GM03348 (cell line): Measurements from ENCODE around the gene PHACTR1.
"Not testable (repeated sequence)": the region's sequence is repeated elsewhere in the genome, so short reads cannot be mapped to it uniquely, and the experiment has no call there.

ENCODE experiments used
- DNase-seq: peaks from one replicate; pipeline ENCODE4 v3.0.0; 2012; ENCODE audit warnings: low spot score

Gene PHACTR1

GRCh38 chr6:13112921-13113320 lies 396.4 kb downstream of the PHACTR1 start:
- DNase-seq: no peak

GRCh38 chr6:13113376-13113775 lies 396.8 kb downstream of the PHACTR1 start:
- no peak for DNase-seq

GRCh38 chr6:13113981-13114593 lies 397.5 kb downstream of the PHACTR1 start:
- DNase-seq: no peak

- no peak for DNase-seq
These were observed 399.6 kb downstream of the PHACTR1 start for GRCh38 chr6:13116155-13116554.

- DNase-seq: no peak
These were observed 401.0 kb downstream of the PHACTR1 start for GRCh38 chr6:13117570-13117969.

- DNase-seq: no peak
These were observed 403.0 kb downstream of the PHACTR1 start for GRCh38 chr6:13119549-13119948.

GRCh38 chr6:13120483-13121482 lies 404.2 kb downstream of the PHACTR1 start:
- no peak for DNase-seq

GRCh38 chr6:13124131-13124530 lies 407.6 kb downstream of the PHACTR1 start:
- DNase-seq: no peak

GRCh38 chr6:13125841-13126240 lies 409.3 kb downstream of the PHACTR1 start:
- no peak for DNase-seq

- DNase-seq: no peak
These were observed 415.5 kb downstream of the PHACTR1 start for GRCh38 chr6:13131935-13132661.

- not testable (repeated sequence) for DNase-seq
These were observed 417.3 kb downstream of the PHACTR1 start for GRCh38 chr6:13133894-13134293.

- no peak for DNase-seq
These were observed 418.6 kb downstream of the PHACTR1 start for GRCh38 chr6:13135152-13135551.

GRCh38 chr6:13139119-13139518 lies 422.6 kb downstream of the PHACTR1 start:
- no peak for DNase-seq

- DNase-seq: no peak
These were observed 424.4 kb downstream of the PHACTR1 start for GRCh38 chr6:13140980-13141379.

- DNase-seq: no peak
These were observed 424.8 kb downstream of the PHACTR1 start for GRCh38 chr6:13141387-13141786.

GRCh38 chr6:13142611-13143010 lies 426.0 kb downstream of the PHACTR1 start:
- no peak for DNase-seq

GRCh38 chr6:13146442-13146841 lies 429.9 kb downstream of the PHACTR1 start:
- DNase-seq: no peak

- DNase-seq: no peak
These were observed 430.8 kb downstream of the PHACTR1 start for GRCh38 chr6:13147376-13147775.

- no peak for DNase-seq
These were observed 431.2 kb downstream of the PHACTR1 start for GRCh38 chr6:13147782-13148181.

- no peak for DNase-seq
These were observed 436.2 kb downstream of the PHACTR1 start for GRCh38 chr6:13152764-13153163.

GRCh38 chr6:13156381-13156780 lies 439.8 kb downstream of the PHACTR1 start:
- no peak for DNase-seq

- DNase-seq: no peak
These were observed 440.7 kb downstream of the PHACTR1 start for GRCh38 chr6:13157293-13157692.

- DNase-seq: no peak
These were observed 442.7 kb downstream of the PHACTR1 start for GRCh38 chr6:13159300-13159699.
